ENCODE data around the gene FOXK2.
A peak's percentile ranks its signal among the peaks of the same experiment; 100 is the strongest.

FOXK2 gene

GRCh38 chr17:82518826-82519810 lies at the start of gene FOXK2:
TSS of gene FOXK2 (plus strand) at chr17:82519732. CDS start at chr17:82519889, 157 bp downstream.
- peak; percentile 94 for DNase-seq (ENCODE audit: low spot score)

- no peak for DNase-seq (ENCODE audit: low spot score)
Measured at GRCh38 chr17:82470065-82470464, 49.5 kb upstream of the FOXK2 start.

GRCh38 chr17:82474223-82475010 lies 45.1 kb upstream of the FOXK2 start:
- DNase-seq (ENCODE audit: low spot score) = no peak

GRCh38 chr17:82475458-82475857 lies 44.1 kb upstream of the FOXK2 start:
- DNase-seq (ENCODE audit: low spot score) = no peak

- DNase-seq (ENCODE audit: low spot score) = no peak
Measured at GRCh38 chr17:82477934-82478333, 41.6 kb upstream of the FOXK2 start.

GRCh38 chr17:82479602-82480001 lies 39.9 kb upstream of the FOXK2 start:
- DNase-seq (ENCODE audit: low spot score) = no peak

GRCh38 chr17:82480318-82480717 lies 39.2 kb upstream of the FOXK2 start:
- no peak for DNase-seq (ENCODE audit: low spot score)

GRCh38 chr17:82483204-82483660 lies 36.3 kb upstream of the FOXK2 start:
- DNase-seq (ENCODE audit: low spot score) = no peak

- no peak for DNase-seq (ENCODE audit: low spot score)
Measured at GRCh38 chr17:82483836-82484235, 35.7 kb upstream of the FOXK2 start.

- DNase-seq (ENCODE audit: low spot score) = peak; percentile 80
Measured at GRCh38 chr17:82486231-82487094, 33.1 kb upstream of the FOXK2 start.

- no peak for DNase-seq (ENCODE audit: low spot score)
Measured at GRCh38 chr17:82487910-82488309, 31.6 kb upstream of the FOXK2 start.

GRCh38 chr17:82489117-82489516 lies 30.4 kb upstream of the FOXK2 start:
- DNase-seq (ENCODE audit: low spot score) = no peak

- DNase-seq (ENCODE audit: low spot score) = no peak
Measured at GRCh38 chr17:82489851-82490511, 29.6 kb upstream of the FOXK2 start.

- no peak for DNase-seq (ENCODE audit: low spot score)
Measured at GRCh38 chr17:82490512-82491195, 28.9 kb upstream of the FOXK2 start.

- no peak for DNase-seq (ENCODE audit: low spot score)
Measured at GRCh38 chr17:82491196-82491530, 28.4 kb upstream of the FOXK2 start.

- DNase-seq (ENCODE audit: low spot score) = no peak
Measured at GRCh38 chr17:82491533-82491932, 28.0 kb upstream of the FOXK2 start.

- no peak for DNase-seq (ENCODE audit: low spot score)
Measured at GRCh38 chr17:82492643-82493225, 26.8 kb upstream of the FOXK2 start.

- no peak for DNase-seq (ENCODE audit: low spot score)
Measured at GRCh38 chr17:82493226-82493781, 26.2 kb upstream of the FOXK2 start.

- peak; percentile 94 for DNase-seq (ENCODE audit: low spot score)
Measured at GRCh38 chr17:82494236-82495055, 25.1 kb upstream of the FOXK2 start.

Data from SW480 (cell line).